ENCODE results near the gene ATP2A1.

GRCh38 chr16:28839899-28840298 is 38.4 kb upstream of the ATP2A1 start:
- TF ChIP-seq CTCF (IDR thresholded peaks at IDR 0.05; ENCODE audit: extremely low read depth in 1 of 2, insufficient read depth in 1 of 2, low read depth in 1 of 2, low read length in 2 of 2) (no peak), MAX (IDR thresholded peaks at IDR 0.05; ENCODE audit: insufficient read depth, insufficient read length) (no peak), POLR2AphosphoS5 (IDR thresholded peaks at IDR 0.05; ENCODE audit: insufficient read depth, low read depth, low read length) (no peak), GATA2 (IDR thresholded peaks at IDR 0.05; ENCODE audit: insufficient read depth, insufficient read length, low read depth, low read length) (no peak), EZH2 (IDR thresholded peaks at IDR 0.05; ENCODE audit: borderline replicate concordance, low read depth, low read length, severe bottlenecking) (no peak), POLR2A (IDR thresholded peaks at IDR 0.05; ENCODE audit: low read depth, low read length) (peak; percentile 43)
